Body of pancreas (tissue), 4 donors: ENCODE measurements around the gene PLCB4. TPM values are rescaled to one million over a fixed set of nuclear protein-coding genes. Genes with fewer than 3 reads are reported as not detected.

Source experiments
- ATAC-seq: fragments of 150-250 bp; one replicate; pipeline ENCODE4 v1.9.1; 2016
- DNase-seq, 4 donors: peaks; one replicate each; pipeline ENCODE4 v3.0.0-alpha.2; 2019
- H3K27ac ChIP-seq, 4 donors: fragments of 200-600 bp; sonication (generic); 1 replicate in 3 of 4; 2 replicates in 1 of 4; pipeline versions ENCODE4 v1.5.1 to v1.6.1; 2016 to 2019; ENCODE audit warnings: mild to moderate bottlenecking in 1 of 4, mixed read lengths in 1 of 4, moderate library complexity in 1 of 4
- H3K27me3 ChIP-seq, 2 donors: fragments of 200-600 bp; sonication (generic); one replicate each; pipeline ENCODE4 v1.6.0; 2016; ENCODE audit warnings: mild to moderate bottlenecking in 1 of 2
- H3K36me3 ChIP-seq, 2 donors: fragments of 200-600 bp; sonication (generic); replicated peaks in 1 of 2; 2 replicates each; pipeline ENCODE4 v1.5.1; 2016; ENCODE audit warnings: low read depth in 2 of 2; ENCODE audit not compliant: insufficient read depth in 1 of 2
- H3K4me1 ChIP-seq: fragments of 200-600 bp; sonication (generic); one replicate; pipeline ENCODE4 v1.6.0; 2016
- H3K4me3 ChIP-seq, 2 donors: fragments of 200-600 bp; sonication (generic); 1 replicate in 1 of 2; 2 replicates in 1 of 2; pipeline ENCODE4 v1.5.1; 2016 to 2019
- H3K9me3 ChIP-seq, 3 donors: fragments of 200-600 bp; sonication (generic); 1 replicate in 2 of 3; 2 replicates in 1 of 3; pipeline ENCODE4 v1.5.1; 2016
- POLR2A ChIP-seq, 3 donors: fragments of 450-650 bp; IDR thresholded peaks; one replicate each; pipeline ENCODE4 v1.6.1; 2016; ENCODE audit warnings: antibody characterized with exemption in 3 of 3, mild to moderate bottlenecking in 2 of 3
- WGBS, 2 donors: methylation state at CpG; one replicate each; pipeline ENCODE4 v1.1.5; 2017; 5-methylcytosine and 5-hydroxymethylcytosine counted together
- intact Hi-C: fragments of 100-400 bp; cut with DNase I; formaldehyde crosslinking; loops from one replicate; pipeline ENCODE4 v1.15.1; 2023
- total RNA-seq, 2 donors: library from RNA; depleted of rRNA; stranded (reverse); fragments of >200 nt; gene quantifications; one replicate each; pipeline ENCODE4 v1.1.0, GENCODE V29; 2016
- TF ChIP-seq, protein P1 (sequence below), 7 experiments: fragments of 450-650 bp in 4 of 7; fragments of 200-600 bp in 3 of 7; sonication (generic) in 3 of 7; IDR thresholded peaks; one replicate each; pipeline ENCODE4 v1.5.1; 2016 to 2019; ENCODE audit warnings: antibody characterized with exemption in 7 of 7

PLCB4 gene
- total RNA-seq, 2 donors from 2014 or later: 1.3 to 3.4 TPM

DNA sequence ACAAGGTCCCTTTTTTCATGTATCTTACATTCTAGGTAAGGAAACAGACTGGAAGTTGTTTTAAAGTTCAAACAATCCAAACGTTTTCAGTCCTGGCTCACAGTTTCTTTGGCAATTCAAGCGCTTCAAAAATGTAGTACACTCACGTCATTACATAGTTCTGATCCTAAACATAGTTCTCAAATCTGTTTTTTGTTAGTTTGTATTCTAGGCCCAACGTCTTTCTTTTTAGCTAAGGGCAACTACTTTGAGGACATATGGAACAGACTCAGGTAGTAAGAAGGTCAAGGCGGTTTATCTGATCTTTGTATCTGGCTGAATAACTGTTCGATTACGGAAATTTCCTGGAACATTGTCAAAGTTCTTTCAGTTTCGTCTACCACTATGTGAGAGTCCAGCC is 36.9 kb upstream of the PLCB4 start:
- no peak for TF ChIP-seq POLR2A (IDR thresholded peaks at IDR 0.05)
- TF ChIP-seq, protein P1, sequence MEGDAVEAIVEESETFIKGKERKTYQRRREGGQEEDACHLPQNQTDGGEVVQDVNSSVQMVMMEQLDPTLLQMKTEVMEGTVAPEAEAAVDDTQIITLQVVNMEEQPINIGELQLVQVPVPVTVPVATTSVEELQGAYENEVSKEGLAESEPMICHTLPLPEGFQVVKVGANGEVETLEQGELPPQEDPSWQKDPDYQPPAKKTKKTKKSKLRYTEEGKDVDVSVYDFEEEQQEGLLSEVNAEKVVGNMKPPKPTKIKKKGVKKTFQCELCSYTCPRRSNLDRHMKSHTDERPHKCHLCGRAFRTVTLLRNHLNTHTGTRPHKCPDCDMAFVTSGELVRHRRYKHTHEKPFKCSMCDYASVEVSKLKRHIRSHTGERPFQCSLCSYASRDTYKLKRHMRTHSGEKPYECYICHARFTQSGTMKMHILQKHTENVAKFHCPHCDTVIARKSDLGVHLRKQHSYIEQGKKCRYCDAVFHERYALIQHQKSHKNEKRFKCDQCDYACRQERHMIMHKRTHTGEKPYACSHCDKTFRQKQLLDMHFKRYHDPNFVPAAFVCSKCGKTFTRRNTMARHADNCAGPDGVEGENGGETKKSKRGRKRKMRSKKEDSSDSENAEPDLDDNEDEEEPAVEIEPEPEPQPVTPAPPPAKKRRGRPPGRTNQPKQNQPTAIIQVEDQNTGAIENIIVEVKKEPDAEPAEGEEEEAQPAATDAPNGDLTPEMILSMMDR (IDR thresholded peaks at IDR 0.05): no peak
- ATAC-seq: no peak
- Histone ChIP-seq H3K27me3 (no peaks in the 10 kb centered on the region), H3K36me3 (no peaks in the 10 kb centered on the region), H3K9me3 (no peaks in the 10 kb centered on the region), H3K4me3 (no peak overlapping the region), H3K27ac (no peak overlapping the region), H3K4me1 (no peaks in the 10 kb centered on the region)
- DNase-seq: no peak
- 58 to 64% methylated on average over 8 of the region's 8 CpGs for WGBS, 2 donors
- intact Hi-C loops: no loop called here

DNA sequence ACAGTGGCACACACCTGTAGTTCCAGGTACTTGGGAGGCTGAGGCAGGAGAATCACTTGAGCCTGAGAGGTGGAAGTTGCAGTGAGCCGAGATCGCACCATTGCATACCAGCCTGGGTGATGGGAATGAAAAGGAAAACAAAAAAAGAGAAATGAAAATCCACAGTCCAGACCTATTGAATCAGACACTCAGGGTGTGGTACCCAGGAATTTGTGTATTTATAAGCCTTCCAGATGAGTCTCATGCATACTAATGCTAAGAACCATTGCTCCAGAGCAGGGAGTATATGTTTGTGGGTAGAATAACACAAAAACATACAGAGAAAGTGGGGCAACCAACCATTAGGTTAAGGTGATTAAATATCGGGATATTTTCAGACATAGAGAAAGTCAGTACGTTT is 36.1 kb upstream of the PLCB4 start:
- TF ChIP-seq, protein P1 (IDR thresholded peaks at IDR 0.05): no peak
- no peak for TF ChIP-seq POLR2A (IDR thresholded peaks at IDR 0.05)
- Histone ChIP-seq H3K9me3 (no peaks in the 10 kb centered on the region), H3K4me3 (no peak overlapping the region), H3K27me3 (no peaks in the 10 kb centered on the region), H3K4me1 (no peaks in the 10 kb centered on the region), H3K36me3 (no peaks in the 10 kb centered on the region), H3K27ac (no peak overlapping the region)
- intact Hi-C loops: no loop called here
- WGBS, 2 donors: 81 to 82% methylated on average over 4 of the region's 4 CpGs
- DNase-seq: no peak
- ATAC-seq: no peak

DNA sequence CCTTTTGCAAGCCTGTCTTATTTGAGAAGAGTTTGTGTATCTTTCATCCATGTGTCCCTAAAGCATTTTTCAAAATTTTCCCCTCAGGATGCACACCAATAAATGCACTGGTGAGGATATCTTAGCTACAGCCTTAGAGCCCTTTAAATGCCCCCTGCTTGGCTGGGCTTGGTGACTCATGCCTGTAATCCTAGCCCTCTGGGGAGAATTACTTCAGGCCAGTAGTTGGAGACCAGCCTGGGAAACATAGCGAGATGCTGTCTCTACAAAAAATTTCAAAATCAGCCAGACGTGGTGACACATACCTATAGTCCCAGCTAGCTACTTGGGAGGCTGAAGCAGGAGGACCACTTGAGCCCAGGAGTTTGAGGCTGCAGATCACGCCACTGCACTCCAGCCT is 33.8 kb upstream of the PLCB4 start:
- WGBS, 2 donors: 50 to 67% methylated on average over 3 of the region's 3 CpGs
- DNase-seq (no peak), ATAC-seq (no peak)
- Histone ChIP-seq H3K27me3 (no peaks in the 10 kb centered on the region), H3K36me3 (no peaks in the 10 kb centered on the region), H3K4me3 (no peak overlapping the region), H3K4me1 (no peaks in the 10 kb centered on the region), H3K27ac (no peak overlapping the region), H3K9me3 (no peaks in the 10 kb centered on the region)
- TF ChIP-seq POLR2A (IDR thresholded peaks at IDR 0.05): no peak
- TF ChIP-seq, protein P1 (IDR thresholded peaks at IDR 0.05): no peak
- intact Hi-C loops: no loop called here

DNA sequence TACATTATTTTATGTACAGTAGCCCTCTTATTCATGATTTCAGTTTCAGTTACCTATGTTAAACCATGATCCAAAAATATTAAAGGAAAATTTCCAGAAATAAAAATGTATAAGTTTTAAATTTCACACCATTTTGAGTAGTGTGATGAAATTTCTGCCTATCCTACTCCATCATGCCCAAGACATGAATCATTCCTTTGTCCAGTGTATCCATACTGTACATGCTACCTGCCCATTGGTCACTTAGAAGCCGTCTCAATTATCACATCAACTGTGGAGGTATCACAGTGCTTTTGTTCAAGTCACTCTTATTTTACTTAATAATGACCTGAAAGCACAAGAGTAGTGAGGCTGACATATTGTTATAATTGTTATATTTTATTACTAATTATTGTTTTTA is 32.3 kb upstream of the PLCB4 start:
- Histone ChIP-seq H3K36me3 (no peaks in the 10 kb centered on the region), H3K9me3 (no peaks in the 10 kb centered on the region), H3K27ac (no peak overlapping the region), H3K4me3 (no peak overlapping the region), H3K27me3 (no peaks in the 10 kb centered on the region), H3K4me1 (no peaks in the 10 kb centered on the region)
- no peak for DNase-seq
- 68 to 73% methylated on average over 1 of the region's 1 CpG for WGBS, 2 donors
- ATAC-seq: no peak
- TF ChIP-seq, protein P1 (IDR thresholded peaks at IDR 0.05): no peak
- no peak for TF ChIP-seq POLR2A (IDR thresholded peaks at IDR 0.05)
- intact Hi-C loops: no loop called here

DNA sequence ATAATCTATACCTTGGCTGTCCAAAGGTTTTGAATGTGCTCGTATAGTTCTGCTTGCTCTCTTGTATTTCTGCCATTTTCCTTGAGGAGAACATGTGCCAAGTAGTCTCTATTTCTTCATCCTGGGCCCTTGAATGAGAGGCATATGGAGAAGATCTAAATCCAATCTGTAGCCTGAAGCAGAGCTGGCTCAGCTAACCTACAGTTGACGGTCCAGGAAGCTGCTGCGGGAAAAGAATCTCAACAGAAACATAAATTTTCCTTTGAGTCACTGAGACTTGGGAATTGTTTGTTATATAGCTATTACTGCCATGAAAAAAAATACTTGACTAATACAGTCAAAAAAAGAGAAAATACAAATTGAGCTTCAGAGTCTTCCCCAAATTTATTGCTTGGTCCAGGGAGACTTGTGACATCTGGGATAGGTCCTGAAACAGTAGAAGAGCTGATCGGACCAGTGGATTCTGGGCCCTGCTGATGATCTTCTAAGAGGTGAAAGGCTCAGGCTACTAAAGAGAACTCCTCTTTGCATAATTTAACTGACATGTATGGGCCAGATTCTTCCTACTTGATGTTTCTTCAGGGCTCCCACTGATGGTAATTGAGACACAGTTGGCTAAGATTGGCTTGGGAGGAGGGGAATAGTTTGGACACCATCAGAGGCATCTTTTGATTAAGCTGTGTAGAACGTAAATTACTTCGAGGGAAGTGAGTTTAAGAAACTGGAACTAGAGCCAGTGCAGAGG is 29.9 kb upstream of the PLCB4 start:
- WGBS, 2 donors: 60 to 75% methylated on average over 6 of the region's 6 CpGs

More for the DNA sequence above, 29.9 kb upstream of the PLCB4 start:
- Histone ChIP-seq H3K27me3 (no peaks in the 10 kb centered on the region), H3K36me3 (no peaks in the 10 kb centered on the region), H3K4me3 (no peak overlapping the region), H3K4me1 (no peaks in the 10 kb centered on the region), H3K9me3 (no peaks in the 10 kb centered on the region), H3K27ac (no peak overlapping the region)
- TF ChIP-seq POLR2A (IDR thresholded peaks at IDR 0.05): no peak
- TF ChIP-seq, protein P1 (IDR thresholded peaks at IDR 0.05): no peak
- intact Hi-C loops: no loop called here
- DNase-seq: no peak
- no peak for ATAC-seq
